ENCODE data around the gene AJUBA. TPM values are rescaled to one million over a fixed set of nuclear protein-coding genes. Genes with fewer than 3 reads are reported as not detected.

AJUBA gene
- polyA plus RNA-seq, 1 experiment: 94.7 TPM

GRCh38 chr14:22922294-22922693 lies 60.1 kb downstream of the AJUBA start:
- Histone ChIP-seq H3K36me3 (ENCODE audit: control insufficient read depth, insufficient read depth, low read length) (peaks cover 23% of the 10 kb centered on the region), H3K4me3 (ENCODE audit: low read depth, low read length) (no peak overlapping the region), H3K27me3 (ENCODE audit: control insufficient read depth, insufficient read depth, low read length) (no peaks in the 10 kb centered on the region)
- ChIA-PET POLR2A (no interaction called here), CTCF (interaction anchor here (0.6 to 1.4 kb wide), 3 partner anchors 56 to 147 kb away, joined by 3 read pairs; no protein-coding TSS in a partner anchor)
- no peak for DNase-seq (ENCODE audit: low read depth)
- no peak for TF ChIP-seq CTCF (IDR thresholded peaks at IDR 0.05; ENCODE audit: insufficient read depth, low read depth, low read length)

Other genes with a start within 250 kb of the AJUBA start
- gene OXA1L, start 215.9 kb downstream of the AJUBA start, polyA plus RNA-seq (2011; rRNA removed): 157 and 191 TPM in 2 replicates
- gene SLC7A7, start 167.1 kb downstream of the AJUBA start, polyA plus RNA-seq (2011; rRNA removed): 7.5 and 9.4 TPM in 2 replicates
- 66.7 and 78.6 TPM in 2 replicates for gene MRPL52, start 152.7 kb downstream of the AJUBA start, polyA plus RNA-seq (2011; rRNA removed)
- 327 and 592 TPM in 2 replicates for gene MMP14, start 146.0 kb downstream of the AJUBA start, polyA plus RNA-seq (2011; rRNA removed)
- gene LRP10, start 110.8 kb downstream of the AJUBA start, polyA plus RNA-seq (2011; rRNA removed): 124 and 308 TPM in 2 replicates
- gene REM2, start 99.3 kb downstream of the AJUBA start, polyA plus RNA-seq (2011; rRNA removed): 0.05 and 0.10 TPM in 2 replicates
- gene RBM23, start 63.4 kb downstream of the AJUBA start, polyA plus RNA-seq (2011; rRNA removed): 54.1 and 60.9 TPM in 2 replicates
- 128 and 152 TPM in 2 replicates for gene PRMT5, start 53.2 kb downstream of the AJUBA start, polyA plus RNA-seq (2011; rRNA removed)
- gene HAUS4, start 25.5 kb downstream of the AJUBA start, polyA plus RNA-seq (2011; rRNA removed): 23.5 and 26.4 TPM in 2 replicates
- 9.1 and 14.7 TPM in 2 replicates for gene C14orf93, start 27.6 kb upstream of the AJUBA start, polyA plus RNA-seq (2011; rRNA removed)
- 257 and 304 TPM in 2 replicates for gene PSMB5, start 52.3 kb upstream of the AJUBA start, polyA plus RNA-seq (2011; rRNA removed)
- not detected in 2 replicates for gene PSMB11, start 59.7 kb upstream of the AJUBA start, polyA plus RNA-seq (2011; rRNA removed)
- gene CDH24, start 75.0 kb upstream of the AJUBA start, polyA plus RNA-seq (2011; rRNA removed): 9.0 and 14.8 TPM in 2 replicates
- gene ACIN1, start 112.6 kb upstream of the AJUBA start, polyA plus RNA-seq (2011; rRNA removed): 120 and 123 TPM in 2 replicates
- gene C14orf119, start 113.0 kb upstream of the AJUBA start, polyA plus RNA-seq (2011; rRNA removed): 104 and 112 TPM in 2 replicates
- 0.05 and 0.07 TPM in 2 replicates for gene CIROP, start 122.4 kb upstream of the AJUBA start, polyA plus RNA-seq (2011; rRNA removed)
- gene CEBPE, start 136.7 kb upstream of the AJUBA start, polyA plus RNA-seq (2011; rRNA removed): not detected in 2 replicates
- 2.8 and 4.6 TPM in 2 replicates for gene SLC7A8, start 201.1 kb upstream of the AJUBA start, polyA plus RNA-seq (2011; rRNA removed)

Measured in BJ (cell line).